Central memory CD8-positive, alpha-beta T cell (primary cell): ENCODE results near the gene PSMB3.

Experiments
- ATAC-seq: fragments of 150-1000 bp; cut with Tn5 transposase; replicated peaks from 2 replicates; pipeline ENCODE4 v1.10.0; 2022; ENCODE audit warnings: mild to moderate bottlenecking, moderate FRiP score, moderate number of reproducible peaks; ENCODE audit not compliant: poor library complexity, severe bottlenecking; ENCODE audit errors: extremely low read depth
- DNase-seq, 2 donors: peaks; one replicate each; pipeline ENCODE4 v3.0.0; 2021; ENCODE audit warnings: low spot score in 2 of 2
- H3K27ac Mint-ChIP-seq: one replicate; pipeline ENCODE4 v1.8.0; 2022; ENCODE audit warnings: low read depth, mild to moderate bottlenecking, moderate library complexity, mixed read lengths
- H3K27me3 Mint-ChIP-seq: one replicate; pipeline ENCODE4 v1.8.0; 2022; ENCODE audit warnings: mixed read lengths
- H3K36me3 Mint-ChIP-seq: one replicate; pipeline ENCODE4 v1.8.0; 2022; ENCODE audit warnings: mild to moderate bottlenecking, moderate library complexity, mixed read lengths; ENCODE audit not compliant: insufficient read depth
- H3K4me1 Mint-ChIP-seq: one replicate; pipeline ENCODE4 v1.8.0; 2022; ENCODE audit warnings: mixed read lengths
- H3K4me3 Mint-ChIP-seq: one replicate; pipeline ENCODE4 v1.8.0; 2022; ENCODE audit warnings: mild to moderate bottlenecking, moderate library complexity, mixed read lengths
- H3K9me3 Mint-ChIP-seq: one replicate; pipeline ENCODE4 v1.8.0; 2022; ENCODE audit warnings: mixed read lengths

PSMB3 gene

GRCh38 chr17:38809828-38810227, 57.3 kb downstream of the PSMB3 start:
- Mint-ChIP-seq H3K27ac (no peak overlapping the region), H3K4me1 (no peaks in the 10 kb centered on the region), H3K4me3 (no peak overlapping the region), H3K27me3 (no peaks in the 10 kb centered on the region), H3K36me3 (peaks cover 88% of the 10 kb centered on the region), H3K9me3 (no peaks in the 10 kb centered on the region)
- ATAC-seq (no peak), DNase-seq (no peak)
